Prostate gland (tissue), 2 donors: ENCODE measurements around the gene PLPPR4. TPM values are rescaled to one million over a fixed set of nuclear protein-coding genes. Genes with fewer than 3 reads are reported as not detected.
A peak's percentile ranks its signal among the peaks of the same experiment; 100 is the strongest.

ENCODE experiments used
- DNase-seq: peaks from one replicate; pipeline ENCODE4 v3.0.0-alpha.2; 2019; ENCODE audit warnings: low spot score
- H3K27ac ChIP-seq, 2 donors: fragments of 200-600 bp; sonication (generic); 2 replicates each; pipeline ENCODE4 v1.5.1; 2017 to 2019
- H3K27me3 ChIP-seq: fragments of 200-600 bp; sonication (generic); replicated peaks from 2 replicates; pipeline ENCODE4 v1.5.1; 2019; ENCODE audit not compliant: insufficient read depth
- H3K36me3 ChIP-seq, 2 donors: fragments of 200-600 bp; sonication (generic); 1 replicate in 1 of 2; 2 replicates in 1 of 2; pipeline versions ENCODE4 v1.5.1 to v1.8.1; 2017 to 2019
- H3K4me1 ChIP-seq: fragments of 200-600 bp; sonication (generic); replicated peaks from 2 replicates; pipeline ENCODE4 v1.5.1; 2019
- H3K4me3 ChIP-seq, 2 donors: fragments of 200-600 bp; sonication (generic); 2 replicates each; pipeline ENCODE4 v1.5.1; 2017 to 2019
- H3K9me3 ChIP-seq: fragments of 200-600 bp; sonication (generic); 2 replicates; pipeline ENCODE4 v1.5.1; 2017
- POLR2A ChIP-seq: fragments of 450-650 bp; IDR thresholded peaks from one replicate; pipeline ENCODE4 v1.6.1; 2016; ENCODE audit warnings: antibody characterized with exemption, mild to moderate bottlenecking
- POLR2AphosphoS5 ChIP-seq: sonication (generic); formaldehyde crosslinking; IDR thresholded peaks from one replicate; pipeline ENCODE4 v1.6.1; 2017; ENCODE audit warnings: antibody characterized with exemption
- WGBS: methylation state at CpG from one replicate; pipeline ENCODE4 v1.1.5; 2018; 5-methylcytosine and 5-hydroxymethylcytosine counted together
- intact Hi-C: fragments of 100-400 bp; cut with DNase I; formaldehyde crosslinking; loops from one replicate; pipeline ENCODE4 v1.14.2; 2022
- total RNA-seq, 2 donors: library from RNA; depleted of rRNA; stranded (reverse); fragments of >200 nt; gene quantifications; one replicate each; pipeline ENCODE4 v1.1.0, GENCODE V29; 2016
- TF ChIP-seq, protein P1 (sequence below), 4 experiments: fragments of 200-600 bp in 2 of 4; fragments of 450-650 bp in 2 of 4; sonication (generic) in 2 of 4; IDR thresholded peaks; 1 replicate in 3 of 4; 2 replicates in 1 of 4; pipeline ENCODE4 v1.5.1; 2016 to 2019; ENCODE audit warnings: antibody characterized with exemption in 4 of 4, mild to moderate bottlenecking in 2 of 4, moderate library complexity in 2 of 4

The PLPPR4 gene
- total RNA-seq, 2 donors from 2014 or later, result 0.05 to 3.2 TPM

DNA sequence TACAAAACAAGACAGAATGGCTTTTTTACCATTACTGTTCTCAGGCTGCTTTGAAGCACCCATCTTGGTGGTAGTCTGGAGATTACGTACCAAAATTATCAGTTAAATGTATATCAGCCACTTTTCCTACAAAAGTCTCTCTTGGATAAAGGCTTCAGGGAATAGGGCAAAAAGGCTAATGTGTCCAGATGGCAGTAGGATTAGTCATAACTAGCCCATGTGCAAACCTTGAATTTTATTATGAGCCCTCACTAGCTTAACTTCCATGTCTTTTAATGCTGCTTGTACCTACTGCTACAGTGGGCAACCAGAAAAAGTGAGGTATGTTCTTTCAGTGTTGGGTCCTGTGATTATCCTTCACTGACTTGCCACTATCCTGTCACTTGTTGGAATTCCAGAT is 51.0 kb downstream of the PLPPR4 start:
- no peak for DNase-seq
- Histone ChIP-seq H3K4me1 (no peaks in the 10 kb centered on the region), H3K36me3 (no peaks in the 10 kb centered on the region), H3K27me3 (no peaks in the 10 kb centered on the region), H3K27ac (no peak overlapping the region), H3K9me3 (no peaks in the 10 kb centered on the region), H3K4me3 (no peak overlapping the region)
- intact Hi-C loops, result no loop called here
- no peak for TF ChIP-seq POLR2A
- TF ChIP-seq, protein P1, sequence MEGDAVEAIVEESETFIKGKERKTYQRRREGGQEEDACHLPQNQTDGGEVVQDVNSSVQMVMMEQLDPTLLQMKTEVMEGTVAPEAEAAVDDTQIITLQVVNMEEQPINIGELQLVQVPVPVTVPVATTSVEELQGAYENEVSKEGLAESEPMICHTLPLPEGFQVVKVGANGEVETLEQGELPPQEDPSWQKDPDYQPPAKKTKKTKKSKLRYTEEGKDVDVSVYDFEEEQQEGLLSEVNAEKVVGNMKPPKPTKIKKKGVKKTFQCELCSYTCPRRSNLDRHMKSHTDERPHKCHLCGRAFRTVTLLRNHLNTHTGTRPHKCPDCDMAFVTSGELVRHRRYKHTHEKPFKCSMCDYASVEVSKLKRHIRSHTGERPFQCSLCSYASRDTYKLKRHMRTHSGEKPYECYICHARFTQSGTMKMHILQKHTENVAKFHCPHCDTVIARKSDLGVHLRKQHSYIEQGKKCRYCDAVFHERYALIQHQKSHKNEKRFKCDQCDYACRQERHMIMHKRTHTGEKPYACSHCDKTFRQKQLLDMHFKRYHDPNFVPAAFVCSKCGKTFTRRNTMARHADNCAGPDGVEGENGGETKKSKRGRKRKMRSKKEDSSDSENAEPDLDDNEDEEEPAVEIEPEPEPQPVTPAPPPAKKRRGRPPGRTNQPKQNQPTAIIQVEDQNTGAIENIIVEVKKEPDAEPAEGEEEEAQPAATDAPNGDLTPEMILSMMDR (IDR thresholded peaks at IDR 0.05), result no peak
- TF ChIP-seq POLR2AphosphoS5, result no peak
- WGBS, result 97% methylated on average over 1 of the region's 1 CpG

DNA sequence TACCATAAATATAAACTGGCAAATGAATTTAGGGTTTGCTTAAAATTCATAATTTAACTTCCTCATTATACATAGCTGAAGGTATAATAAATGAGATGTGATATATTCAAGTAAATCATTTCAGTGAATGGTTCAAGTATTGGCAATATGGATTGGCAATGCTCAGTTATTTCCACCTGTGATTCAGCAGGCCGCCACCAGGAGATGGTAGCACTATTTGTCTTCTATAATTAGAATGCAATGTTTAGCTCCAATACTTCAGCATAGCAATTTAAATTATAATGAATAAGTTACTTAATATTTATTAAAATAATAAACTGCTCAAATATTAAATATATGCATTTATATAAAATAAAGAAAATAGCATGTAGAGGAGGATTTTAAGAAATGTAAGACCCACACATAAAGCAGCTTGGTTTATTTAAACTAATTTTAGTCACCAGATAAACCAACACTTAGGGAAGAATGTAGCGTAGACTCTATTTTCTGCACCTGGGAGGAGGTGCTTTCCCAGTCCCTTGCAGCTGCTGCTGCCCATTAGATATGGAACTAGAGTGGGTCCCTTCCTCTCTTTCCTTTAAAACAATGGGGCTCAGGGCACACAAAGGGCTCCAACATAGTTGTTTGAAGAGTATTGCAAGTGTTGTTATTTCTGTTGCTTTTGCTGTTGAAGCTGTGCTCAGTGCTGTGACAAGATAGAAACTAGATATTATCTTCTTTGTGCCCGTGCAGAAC is 62.1 kb downstream of the PLPPR4 start:
- no peak overlapping the region for H3K27ac ChIP-seq
- DNase-seq, result no peak
- H3K27me3 ChIP-seq, result no peaks in the 10 kb centered on the region
- intact Hi-C loops, result no loop called here
- H3K4me1 ChIP-seq, result no peaks in the 10 kb centered on the region
- H3K9me3 ChIP-seq, result no peaks in the 10 kb centered on the region
- TF ChIP-seq, protein P1 (IDR thresholded peaks at IDR 0.05), result no peak
- TF ChIP-seq POLR2AphosphoS5, result no peak
- no peak for TF ChIP-seq POLR2A
- no peak overlapping the region for H3K4me3 ChIP-seq
- 76% methylated on average over 3 of the region's 3 CpGs for WGBS
- no peaks in the 10 kb centered on the region for H3K36me3 ChIP-seq

DNA sequence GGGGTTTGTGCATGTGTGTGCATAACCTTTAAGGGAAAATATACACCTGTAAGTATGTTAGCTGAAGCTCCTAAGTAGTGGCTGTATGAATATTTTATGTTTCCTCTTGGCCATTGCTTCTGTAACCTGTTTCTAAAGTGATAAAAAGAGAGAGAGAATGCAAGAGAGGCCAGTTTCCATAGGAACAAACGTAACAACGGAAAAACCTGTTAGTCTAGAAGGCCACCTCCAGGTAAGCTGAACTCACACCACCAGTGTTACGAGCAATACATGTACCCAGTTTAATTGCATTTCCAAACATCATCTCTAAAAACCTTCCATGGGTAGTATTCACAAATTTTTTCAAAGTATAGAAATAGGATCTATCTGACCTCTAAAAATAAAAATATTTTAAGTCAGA is 63.1 kb downstream of the PLPPR4 start:
- H3K27me3 ChIP-seq, result no peaks in the 10 kb centered on the region
- no peaks in the 10 kb centered on the region for H3K9me3 ChIP-seq
- no peak overlapping the region for H3K4me3 ChIP-seq
- intact Hi-C loops, result no loop called here
- H3K36me3 ChIP-seq, result no peaks in the 10 kb centered on the region
- TF ChIP-seq, protein P1 (IDR thresholded peaks at IDR 0.05), result peak in 1 of 4 experiments; percentile 26
- peak; percentile 44 for TF ChIP-seq POLR2AphosphoS5
- no peak for TF ChIP-seq POLR2A
- H3K27ac ChIP-seq, result no peak overlapping the region
- DNase-seq, result peak; percentile 23
- no peaks in the 10 kb centered on the region for H3K4me1 ChIP-seq
- WGBS, result 27% methylated on average over 3 of the region's 3 CpGs

DNA sequence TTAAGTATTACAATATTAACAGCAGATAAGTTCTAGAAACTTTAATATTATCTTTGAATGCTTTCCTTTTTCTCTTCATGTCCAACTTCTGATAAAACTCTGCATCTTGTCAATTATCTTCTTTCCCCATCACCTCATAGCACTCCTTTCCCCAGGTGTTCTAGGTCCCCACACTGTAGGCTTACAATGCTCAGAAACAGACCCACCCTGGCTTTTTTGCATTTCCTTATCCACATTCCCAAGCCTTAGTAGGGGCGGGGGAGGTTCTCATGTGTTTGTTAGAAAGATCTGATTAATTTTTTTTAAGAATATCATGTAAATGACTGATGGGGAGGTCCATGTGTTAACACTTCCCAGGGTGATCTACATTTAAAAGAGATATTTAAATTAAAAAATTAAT is 63.9 kb downstream of the PLPPR4 start:
- Histone ChIP-seq H3K27ac (no peak overlapping the region), H3K27me3 (no peaks in the 10 kb centered on the region), H3K9me3 (no peaks in the 10 kb centered on the region), H3K4me1 (no peaks in the 10 kb centered on the region), H3K36me3 (no peaks in the 10 kb centered on the region), H3K4me3 (no peak overlapping the region)
- no peak for DNase-seq
- intact Hi-C loops, result no loop called here
- 79% methylated on average over 1 of the region's 1 CpG for WGBS
- TF ChIP-seq, protein P1 (IDR thresholded peaks at IDR 0.05), result no peak
- TF ChIP-seq POLR2AphosphoS5, result no peak
- no peak for TF ChIP-seq POLR2A

DNA sequence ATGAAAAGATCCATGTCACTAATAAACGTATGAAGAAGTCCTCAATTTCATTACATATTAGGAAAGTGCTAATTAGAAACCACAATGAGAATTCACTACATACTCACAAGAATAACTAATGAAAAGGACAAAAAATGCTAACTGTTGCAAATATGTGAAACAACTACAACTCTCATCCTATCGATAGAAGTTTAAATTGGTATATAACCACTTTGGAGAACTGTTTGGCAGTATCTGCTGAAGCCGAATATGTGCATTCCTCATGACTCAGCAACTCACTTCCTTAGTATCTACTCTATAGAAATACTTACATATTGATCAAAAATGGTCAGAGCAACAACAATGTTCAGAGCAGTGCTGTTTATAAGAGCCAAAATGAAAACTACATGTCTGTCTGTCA is 66.8 kb downstream of the PLPPR4 start:
- H3K9me3 ChIP-seq, result no peaks in the 10 kb centered on the region
- H3K4me3 ChIP-seq, result no peak overlapping the region
- H3K36me3 ChIP-seq, result no peaks in the 10 kb centered on the region
- TF ChIP-seq POLR2A, result no peak
- TF ChIP-seq, protein P1 (IDR thresholded peaks at IDR 0.05), result no peak
- no peak for TF ChIP-seq POLR2AphosphoS5
- H3K27ac ChIP-seq, result no peak overlapping the region
- H3K4me1 ChIP-seq, result no peaks in the 10 kb centered on the region
- intact Hi-C loops, result no loop called here
- DNase-seq, result no peak
- no peaks in the 10 kb centered on the region for H3K27me3 ChIP-seq
- 90% methylated on average over 3 of the region's 3 CpGs for WGBS
